ENCODE measurements around the gene TMEM169. TPM values are rescaled to one million over a fixed set of nuclear protein-coding genes. Genes with fewer than 3 reads are reported as not detected.

Gene TMEM169
- total RNA-seq, 1 donor from 2014 or later, result 29.7 TPM

GRCh38 chr2:216082805-216083204 is 1.1 kb downstream of the TMEM169 start:
- Mint-ChIP-seq H3K27ac (ENCODE audit: unreplicated experiment) (peak overlapping the region; percentile 98), H3K4me1 (peaks cover 57% of the 10 kb centered on the region), H3K4me3 (peak overlapping the region; percentile 86), H3K27me3 (ENCODE audit: low read depth) (no peaks in the 10 kb centered on the region), H3K9me3 (no peaks in the 10 kb centered on the region), H3K36me3 (ENCODE audit: low read depth) (peaks cover 4% of the 10 kb centered on the region)
- TF ChIP-seq CTCF (conservative IDR thresholded peaks at IDR 0.05), result no peak
- DNase-seq (ENCODE audit: low read depth, low spot score), result no peak

- peaks cover 4% of the 10 kb centered on the region for H3K36me3 Mint-ChIP-seq (ENCODE audit: low read depth)
- DNase-seq (ENCODE audit: low read depth, low spot score), result peak; percentile 48
- H3K27me3 Mint-ChIP-seq (ENCODE audit: low read depth), result no peaks in the 10 kb centered on the region
- no peak for TF ChIP-seq CTCF (conservative IDR thresholded peaks at IDR 0.05)
- peak overlapping the region; percentile 86 for H3K4me3 Mint-ChIP-seq
- H3K4me1 Mint-ChIP-seq, result peaks cover 57% of the 10 kb centered on the region
- H3K9me3 Mint-ChIP-seq, result no peaks in the 10 kb centered on the region
- peak overlapping the region; percentile 98 for H3K27ac Mint-ChIP-seq (ENCODE audit: unreplicated experiment)
Observed at GRCh38 chr2:216083464-216084281, 2.0 kb downstream of the TMEM169 start.

- no peak for DNase-seq (ENCODE audit: low read depth, low spot score)
- peak overlapping the region; percentile 86 for H3K4me3 Mint-ChIP-seq
- H3K4me1 Mint-ChIP-seq, result peaks cover 53% of the 10 kb centered on the region
- peaks cover 8% of the 10 kb centered on the region for H3K36me3 Mint-ChIP-seq (ENCODE audit: low read depth)
- no peak for TF ChIP-seq CTCF (conservative IDR thresholded peaks at IDR 0.05)
- H3K27me3 Mint-ChIP-seq (ENCODE audit: low read depth), result no peaks in the 10 kb centered on the region
- peak overlapping the region; percentile 98 for H3K27ac Mint-ChIP-seq (ENCODE audit: unreplicated experiment)
- H3K9me3 Mint-ChIP-seq, result no peaks in the 10 kb centered on the region
Observed at GRCh38 chr2:216084547-216084946, 2.8 kb downstream of the TMEM169 start.

- Mint-ChIP-seq H3K36me3 (ENCODE audit: low read depth) (peaks cover 13% of the 10 kb centered on the region), H3K4me3 (no peak overlapping the region), H3K27me3 (ENCODE audit: low read depth) (no peaks in the 10 kb centered on the region), H3K4me1 (peaks cover 44% of the 10 kb centered on the region), H3K9me3 (no peaks in the 10 kb centered on the region), H3K27ac (ENCODE audit: unreplicated experiment) (no peak overlapping the region)
- TF ChIP-seq CTCF (conservative IDR thresholded peaks at IDR 0.05), result no peak
- no peak for DNase-seq (ENCODE audit: low read depth, low spot score)
Observed at GRCh38 chr2:216086207-216086893, 4.6 kb downstream of the TMEM169 start.

GRCh38 chr2:216090369-216090786 is 8.7 kb downstream of the TMEM169 start:
- H3K27ac Mint-ChIP-seq (ENCODE audit: unreplicated experiment), result no peak overlapping the region
- H3K9me3 Mint-ChIP-seq, result no peaks in the 10 kb centered on the region
- no peak for TF ChIP-seq CTCF (conservative IDR thresholded peaks at IDR 0.05)
- peaks cover 15% of the 10 kb centered on the region for H3K36me3 Mint-ChIP-seq (ENCODE audit: low read depth)
- peaks cover 12% of the 10 kb centered on the region for H3K4me1 Mint-ChIP-seq
- DNase-seq (ENCODE audit: low read depth, low spot score), result no peak
- H3K27me3 Mint-ChIP-seq (ENCODE audit: low read depth), result no peaks in the 10 kb centered on the region
- no peak overlapping the region for H3K4me3 Mint-ChIP-seq

All from neural crest cell (in vitro differentiated cells).